Activated CD4-positive, alpha-beta T cell treated with anti-CD3 and anti-CD28 coated beads, Interleukin-2, amount 50 U/mL, for 48 hours (primary cell): ENCODE measurements around the gene SCYGR4.
"Not testable (repeated sequence)": the region's sequence is repeated elsewhere in the genome, so short reads cannot be mapped to it uniquely, and the experiment has no call there.

ENCODE experiments used
- DNase-seq, 2 experiments: peaks; one replicate each; pipeline ENCODE4 v3.0.0-alpha.2; 2020

The SCYGR4 gene, protein sequence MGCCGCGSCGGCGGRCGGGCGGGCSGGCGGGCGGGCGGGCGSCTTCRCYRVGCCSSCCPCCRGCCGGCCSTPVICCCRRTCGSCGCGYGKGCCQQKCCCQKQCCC

DNA sequence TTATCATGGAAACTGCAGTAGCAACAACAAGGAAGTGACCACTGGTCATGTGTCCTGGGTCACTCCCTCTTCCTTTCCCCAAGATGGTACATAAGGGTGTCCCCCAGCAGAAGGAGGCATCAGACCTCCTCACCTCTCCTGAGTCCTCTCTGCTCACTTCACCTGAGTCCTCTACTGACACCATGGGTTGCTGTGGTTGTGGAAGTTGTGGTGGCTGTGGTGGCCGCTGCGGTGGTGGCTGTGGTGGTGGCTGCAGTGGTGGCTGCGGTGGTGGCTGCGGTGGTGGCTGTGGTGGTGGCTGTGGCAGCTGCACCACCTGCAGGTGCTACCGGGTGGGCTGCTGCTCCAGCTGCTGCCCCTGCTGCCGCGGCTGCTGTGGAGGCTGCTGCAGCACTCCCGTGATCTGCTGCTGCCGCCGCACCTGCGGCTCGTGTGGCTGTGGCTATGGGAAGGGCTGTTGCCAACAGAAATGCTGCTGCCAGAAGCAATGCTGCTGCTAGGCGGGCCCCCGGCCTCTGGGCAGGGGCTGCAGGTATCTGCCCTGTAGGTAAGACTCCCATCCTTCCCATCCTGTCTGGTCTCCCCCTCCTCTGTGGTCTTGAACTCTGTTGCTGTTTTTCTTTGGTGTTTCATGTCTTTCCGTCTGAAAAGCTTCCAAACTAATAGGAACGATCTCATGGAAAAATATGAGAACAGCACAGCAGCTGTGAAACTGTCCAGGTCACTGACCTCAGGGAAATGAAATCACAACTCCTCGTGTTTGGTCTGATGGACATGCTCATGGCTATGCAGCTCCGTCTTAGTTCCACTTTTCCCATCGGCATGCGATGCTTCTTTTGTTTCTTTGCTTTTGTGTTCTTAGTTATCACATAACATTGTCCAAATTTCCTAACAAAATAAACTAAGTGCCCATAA lies at the start of gene SCYGR4:
Gene SCYGR4, plus strand, starts transcription at position 183 of the 915 bp plus-strand sequence. Its CDS starts 0 bp downstream, at position 183.
- DNase-seq, result no peak

DNA sequence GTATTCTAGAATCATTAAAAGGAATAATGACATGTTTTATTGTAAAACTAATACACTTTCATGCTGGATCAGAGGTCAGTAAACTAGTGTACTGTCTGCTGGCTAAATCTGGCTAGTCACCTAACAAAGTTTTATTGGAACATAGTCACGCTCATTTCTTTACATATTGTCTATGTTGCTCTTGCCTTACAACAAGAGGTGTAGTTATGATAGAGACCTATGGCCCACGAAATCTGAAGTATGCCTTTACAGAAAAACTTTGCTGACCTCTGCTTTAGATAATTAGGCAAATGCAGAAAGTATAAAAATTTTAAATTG lies 48.5 kb upstream of the SCYGR4 start:
- no peak for DNase-seq

DNA sequence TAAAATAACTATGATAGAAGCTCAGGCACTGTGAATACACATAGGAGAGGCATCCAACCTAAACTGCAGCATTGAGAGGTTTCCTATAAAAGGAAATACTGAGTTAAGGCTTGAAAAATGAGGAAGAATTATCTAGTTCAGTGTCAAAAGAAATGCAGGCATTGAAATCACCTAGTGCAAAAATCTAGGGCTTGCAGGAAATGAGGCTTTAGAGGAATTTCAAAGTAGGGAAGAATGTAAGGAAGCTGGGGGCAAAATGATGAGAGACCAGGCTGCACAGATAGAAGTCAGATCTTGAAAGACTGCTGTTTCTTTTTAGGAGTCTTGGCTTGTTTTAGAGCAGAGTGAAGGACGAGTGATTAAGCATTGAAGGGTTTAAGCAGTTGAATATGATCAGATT lies 46.7 kb upstream of the SCYGR4 start:
- no peak for DNase-seq

DNA sequence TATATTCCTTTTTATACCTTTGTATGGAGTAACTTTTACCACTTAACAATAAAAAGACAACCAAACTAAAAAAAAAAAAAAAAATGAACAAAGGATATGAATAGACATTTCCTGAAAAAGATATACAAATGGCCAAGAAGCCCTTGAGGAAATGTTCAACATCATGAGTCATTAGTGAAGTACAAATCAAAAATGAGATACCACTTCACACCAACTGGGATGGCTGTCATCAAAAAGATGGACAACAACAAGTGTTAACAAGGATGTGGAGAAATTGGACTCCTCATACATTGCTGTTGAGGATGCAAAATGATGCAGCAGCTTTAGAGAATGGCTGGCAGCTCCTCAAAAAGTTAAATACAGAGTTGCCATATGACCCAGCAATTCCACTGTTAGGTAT lies 41.2 kb upstream of the SCYGR4 start:
- no peak for DNase-seq

DNA sequence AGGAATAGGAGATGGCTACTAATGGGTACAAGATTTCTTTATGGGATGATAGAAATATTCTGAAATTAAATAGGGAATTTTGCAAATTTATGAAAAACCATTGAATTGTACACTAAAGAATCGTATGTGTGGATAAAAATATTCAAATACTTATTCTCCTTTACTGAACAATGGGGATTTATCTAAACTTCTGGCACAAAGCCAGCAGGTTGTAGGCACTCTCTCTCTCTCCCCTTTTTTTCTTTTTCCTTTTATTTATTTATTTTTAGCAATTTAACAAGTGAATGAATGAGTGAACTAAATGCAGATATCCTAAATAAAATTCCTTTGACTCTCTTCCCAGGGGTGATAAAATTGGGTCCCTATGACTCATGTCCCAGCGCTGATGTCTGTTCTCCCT lies 40.5 kb upstream of the SCYGR4 start:
- DNase-seq, result no peak

DNA sequence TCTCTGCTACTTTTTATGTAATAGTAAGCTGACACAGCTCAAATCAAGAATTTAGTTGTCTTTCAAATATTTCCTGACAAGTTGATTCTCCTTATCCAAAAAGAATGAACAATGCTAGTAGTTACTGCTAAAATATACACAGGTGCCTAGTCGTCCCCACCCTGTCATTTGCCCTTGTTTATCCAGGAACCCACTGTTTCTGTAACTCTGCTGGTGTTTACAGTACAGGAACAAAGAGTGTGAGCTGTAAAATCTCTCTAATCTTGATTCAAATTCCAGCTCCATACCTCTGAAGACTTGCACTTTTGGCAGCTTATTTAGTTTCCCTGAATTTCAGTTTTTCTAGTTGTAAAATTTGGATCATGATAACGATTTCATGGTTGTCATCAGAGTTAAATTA lies 39.7 kb upstream of the SCYGR4 start:
- no peak for DNase-seq

DNA sequence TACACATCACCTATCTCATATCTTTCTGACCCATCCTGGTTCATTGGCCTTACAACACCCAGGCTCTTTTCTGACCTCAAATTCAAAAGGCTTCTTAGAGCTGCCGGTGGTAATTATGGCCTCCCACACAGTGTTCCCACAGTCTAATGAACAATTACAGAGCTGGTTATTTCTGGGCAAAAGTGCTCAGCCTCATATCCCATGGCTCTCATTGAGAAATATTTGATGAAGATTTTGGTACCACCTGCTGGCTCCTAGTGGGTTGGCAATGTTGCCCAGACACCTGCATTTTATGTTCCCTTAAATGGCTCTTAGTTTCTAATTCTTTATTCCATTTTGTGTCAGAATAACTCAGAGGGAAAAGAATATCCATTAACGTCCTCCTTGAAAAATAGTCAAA lies 38.7 kb upstream of the SCYGR4 start:
- DNase-seq, result no peak

DNA sequence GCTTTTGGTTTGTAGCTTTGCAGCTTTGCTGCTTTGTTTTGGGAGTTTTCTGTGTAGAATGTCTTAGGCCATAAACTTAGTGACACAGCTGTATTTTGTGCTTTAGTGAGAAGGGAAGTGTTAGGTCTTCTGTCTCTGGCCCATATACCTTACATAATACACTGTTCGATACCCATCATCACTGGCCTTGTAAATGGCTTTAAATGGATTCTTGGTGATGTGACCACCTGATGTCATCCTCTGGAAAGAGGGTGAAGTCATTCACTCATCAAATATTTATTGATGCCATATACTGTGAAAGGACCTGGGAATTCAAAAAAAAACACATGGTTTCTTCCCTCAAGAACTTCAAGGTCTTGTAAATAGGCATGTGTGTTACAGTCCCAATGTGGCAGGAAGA lies 37.5 kb upstream of the SCYGR4 start:
- no peak for DNase-seq

DNA sequence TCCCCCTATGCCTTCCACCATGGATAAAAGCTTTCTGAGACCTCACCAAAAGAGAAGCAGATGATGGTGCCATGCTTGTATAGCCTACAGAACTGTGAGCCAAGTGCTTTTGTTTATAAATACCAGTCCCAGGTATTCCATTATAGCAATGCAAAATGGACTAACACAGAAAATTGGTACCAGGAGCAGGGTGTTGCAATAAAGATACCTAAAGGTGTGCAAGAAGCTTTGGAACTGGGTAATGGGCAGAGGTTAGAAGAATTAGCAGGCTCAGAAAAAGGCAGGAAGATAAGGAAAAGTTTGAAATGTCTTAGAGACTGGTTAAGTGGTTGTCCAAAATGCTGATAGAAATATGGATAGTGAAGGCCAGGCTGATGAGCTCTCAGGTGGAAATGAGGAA lies 34.9 kb upstream of the SCYGR4 start:
- DNase-seq, result no peak

DNA sequence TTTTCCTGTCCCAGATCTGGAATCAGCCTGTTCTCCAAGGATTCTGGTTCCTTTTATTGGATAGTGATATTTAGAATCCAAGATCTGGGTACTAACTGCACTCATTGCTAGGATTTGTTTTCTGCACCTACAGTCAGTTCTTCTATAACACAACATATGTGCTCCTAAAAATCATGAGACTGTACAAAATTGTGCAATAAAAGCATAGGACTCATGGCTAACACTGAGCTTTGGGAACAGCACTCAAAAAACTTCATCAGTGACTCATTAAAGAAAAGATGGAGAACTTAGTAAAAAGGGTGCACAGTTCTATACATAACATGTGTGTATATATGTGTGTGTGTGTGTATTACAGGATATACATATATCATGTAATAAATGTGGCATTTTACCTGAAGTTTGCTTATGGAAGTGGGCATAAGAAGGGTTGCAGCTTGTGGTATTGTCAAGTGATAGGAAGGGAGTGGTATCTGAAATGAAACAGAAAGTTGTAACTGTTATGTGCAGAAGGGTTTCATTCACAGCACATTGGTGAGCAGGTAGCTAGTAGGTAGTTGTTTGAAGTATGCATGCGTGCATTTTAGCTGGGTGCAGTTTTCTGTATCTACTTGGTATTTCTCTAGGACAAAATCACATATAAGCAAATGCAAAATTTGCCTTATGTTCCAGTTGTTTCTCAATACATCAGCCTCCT lies 24.5 kb upstream of the SCYGR4 start:
- no peak for DNase-seq

DNA sequence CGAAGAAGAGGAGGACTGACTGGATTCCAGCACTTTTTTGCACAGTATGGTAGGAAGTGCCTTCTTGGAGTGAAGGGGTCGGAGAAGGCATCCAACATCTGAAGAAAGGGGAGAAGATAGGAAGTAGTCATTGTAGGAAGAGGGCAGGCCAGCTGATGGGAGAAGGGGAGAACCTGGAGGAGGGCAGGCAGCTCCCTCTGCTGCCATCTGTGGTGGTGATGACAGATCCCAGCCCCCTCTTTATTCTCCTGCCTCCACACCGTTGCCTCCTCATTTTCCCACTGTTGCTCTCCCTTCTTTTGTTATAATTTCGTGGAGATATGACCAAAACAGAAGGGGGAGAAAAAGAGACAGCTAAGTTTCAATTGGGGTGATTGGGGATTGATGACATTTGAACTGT lies 21.5 kb upstream of the SCYGR4 start:
- DNase-seq, result no peak

DNA sequence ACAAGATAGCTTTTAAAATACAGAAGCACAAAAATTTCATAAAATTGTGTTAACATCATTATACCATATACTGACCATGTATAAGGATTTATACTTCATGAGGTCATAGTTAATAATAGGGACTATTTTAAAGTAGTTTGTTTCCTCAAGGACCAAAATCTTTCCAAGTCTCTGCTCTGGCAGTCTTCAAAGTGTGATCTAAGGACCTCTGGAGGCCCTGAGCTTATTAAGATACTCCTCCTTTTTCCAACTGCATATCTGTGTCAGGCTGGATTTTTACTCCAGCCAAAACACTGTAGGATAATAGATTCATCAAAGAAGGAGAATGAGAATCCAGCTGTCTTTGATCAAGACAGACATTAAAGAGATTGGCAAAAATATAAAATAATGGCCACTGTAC lies 20.3 kb upstream of the SCYGR4 start:
- no peak for DNase-seq

DNA sequence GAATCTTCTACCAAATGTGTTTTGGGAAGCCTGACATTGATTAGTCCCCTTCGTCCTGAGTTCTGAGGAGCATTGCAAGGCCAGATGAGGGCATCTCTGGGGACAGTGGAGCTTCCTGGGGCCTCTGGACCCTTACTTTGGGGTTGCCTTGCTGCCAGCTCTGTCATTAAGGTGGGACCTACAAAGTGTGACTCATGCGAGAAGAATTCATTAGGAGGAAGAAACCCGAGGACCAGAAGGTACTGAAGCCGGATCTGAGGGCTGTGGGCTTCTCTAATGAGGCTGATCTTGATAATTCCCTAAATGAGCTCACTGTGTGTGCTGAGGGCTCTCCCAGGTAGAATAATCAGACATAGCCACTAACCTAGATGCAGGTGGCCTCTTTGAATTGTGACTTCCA lies 19.3 kb upstream of the SCYGR4 start:
- no peak for DNase-seq

DNA sequence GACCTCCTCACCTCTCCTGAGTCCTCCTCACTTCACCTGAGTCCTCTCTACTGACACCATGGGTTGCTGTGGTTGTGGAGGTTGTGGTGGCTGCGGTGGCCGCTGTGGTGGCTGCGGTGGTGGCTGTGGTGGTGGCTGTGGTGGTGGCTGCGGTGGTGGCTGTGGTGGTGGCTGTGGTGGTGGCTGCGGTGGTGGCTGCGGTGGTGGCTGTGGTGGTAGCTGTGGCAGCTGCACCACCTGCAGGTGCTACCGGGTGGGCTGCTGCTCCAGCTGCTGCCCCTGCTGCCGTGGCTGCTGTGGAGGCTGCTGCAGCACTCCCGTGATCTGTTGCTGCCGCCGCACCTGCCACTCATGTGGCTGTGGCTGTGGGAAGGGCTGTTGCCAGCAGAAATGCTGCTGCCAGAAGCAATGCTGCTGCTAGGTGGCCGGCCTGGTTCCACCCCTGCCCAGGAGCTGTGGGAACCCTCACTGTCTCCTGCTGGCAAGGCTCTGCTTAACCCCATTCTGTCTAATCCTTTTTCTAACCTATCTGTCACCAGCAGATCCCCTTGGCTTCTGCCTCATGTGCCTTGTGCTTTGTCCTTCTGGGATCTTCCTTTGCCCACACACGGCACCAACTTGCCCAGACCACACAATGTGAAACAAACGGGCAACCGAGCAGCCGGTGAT lies 18.3 kb upstream of the SCYGR4 start, which contains the start of gene SCYGR2:
Gene SCYGR2, plus strand, starts transcription at position 59 of the 669 bp plus-strand sequence. Its CDS starts 0 bp downstream, at position 59.
- DNase-seq, result not testable (repeated sequence)

DNA sequence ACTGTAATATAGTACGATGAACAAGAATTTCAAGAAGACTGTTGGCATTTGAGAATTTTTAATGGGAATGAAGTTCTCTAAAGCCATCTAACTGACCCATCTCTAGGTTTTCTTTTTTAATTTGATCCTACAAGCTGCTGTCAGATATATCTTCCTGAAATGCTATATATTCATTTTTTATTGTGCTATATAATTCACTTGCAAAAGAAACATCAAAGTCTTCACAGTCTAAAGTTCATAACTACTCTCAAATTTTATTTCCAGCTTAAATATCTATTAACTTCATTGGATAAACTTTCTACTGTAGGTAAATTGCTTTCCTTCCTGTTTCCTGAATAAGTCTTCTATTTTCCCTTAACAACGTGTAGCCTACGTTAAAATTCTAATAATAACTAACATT lies 14.9 kb upstream of the SCYGR4 start:
- DNase-seq, result no peak

DNA sequence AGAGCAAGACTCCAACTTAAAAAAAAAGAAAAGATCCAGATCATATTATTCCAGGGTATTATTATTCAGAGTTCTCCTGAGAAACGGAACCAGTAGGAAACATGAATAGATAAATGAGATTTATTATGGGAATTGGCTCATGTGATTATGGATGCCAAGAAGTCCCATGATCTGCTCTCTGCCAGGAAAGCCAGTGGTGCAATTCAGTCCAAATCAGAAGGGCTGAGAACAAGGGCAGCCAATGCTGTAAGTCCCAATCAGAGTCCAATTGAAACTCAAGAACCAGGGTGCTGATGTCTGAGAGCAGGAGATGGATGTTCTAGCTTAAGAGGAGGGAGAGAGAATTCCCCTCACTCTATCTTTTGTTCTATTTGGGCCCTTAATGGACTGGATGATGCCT lies 10.8 kb upstream of the SCYGR4 start:
- no peak for DNase-seq

DNA sequence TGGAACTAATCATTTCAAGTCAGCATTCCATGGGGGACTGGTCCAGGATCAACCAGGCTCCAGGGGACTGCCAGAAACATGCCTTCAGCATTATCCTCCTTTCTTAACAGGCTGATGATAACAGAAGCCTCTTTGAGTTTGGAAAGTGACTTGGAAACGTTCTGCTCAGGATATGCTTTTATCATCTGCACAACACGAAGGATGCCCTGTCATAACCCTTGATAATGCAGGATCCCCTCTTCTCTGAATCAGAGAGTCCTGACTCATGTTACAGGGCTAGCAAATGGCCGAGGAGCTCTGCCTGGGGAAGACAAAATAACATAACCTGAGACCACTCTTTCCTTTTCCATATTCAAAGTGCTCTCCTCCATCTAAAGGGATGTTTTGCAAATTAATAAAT lies 9.4 kb upstream of the SCYGR4 start:
- DNase-seq, result no peak

DNA sequence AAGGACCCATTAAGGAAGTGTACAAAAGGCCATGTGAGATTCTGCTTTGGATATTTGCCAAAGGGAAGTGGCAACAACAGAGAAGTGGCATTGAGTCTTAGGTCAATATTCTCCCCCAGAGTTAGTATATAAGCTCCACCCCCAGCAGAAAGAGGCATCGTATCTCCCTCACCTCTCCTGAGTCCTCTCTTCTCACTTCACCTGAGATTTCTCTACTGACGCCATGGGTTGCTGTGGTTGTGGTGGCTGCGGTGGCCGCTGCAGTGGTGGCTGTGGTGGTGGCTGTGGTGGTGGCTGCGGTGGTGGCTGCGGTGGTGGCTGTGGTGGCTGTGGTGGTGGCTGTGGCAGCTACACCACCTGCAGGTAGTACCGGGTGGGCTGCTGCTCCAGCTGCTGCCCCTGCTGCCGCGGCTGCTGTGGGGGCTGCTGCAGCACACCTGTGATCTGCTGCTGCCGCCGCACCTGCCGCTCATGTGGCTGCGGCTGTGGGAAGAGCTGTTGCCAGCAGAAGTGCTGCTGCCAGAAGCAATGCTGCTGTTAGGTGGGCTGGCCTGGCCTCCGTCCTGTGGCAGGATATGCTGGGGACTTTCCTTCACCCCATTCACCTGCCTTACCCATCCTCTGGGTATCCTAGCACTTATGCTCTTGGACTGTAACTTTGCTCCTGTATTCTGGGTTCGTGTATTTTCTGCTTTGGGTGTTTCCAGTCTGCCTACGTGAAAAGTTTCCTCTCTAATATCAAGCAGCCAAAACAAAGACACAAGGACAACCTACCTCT lies 8.5 kb upstream of the SCYGR4 start:
- peak; percentile 6 to 7 for DNase-seq

DNA sequence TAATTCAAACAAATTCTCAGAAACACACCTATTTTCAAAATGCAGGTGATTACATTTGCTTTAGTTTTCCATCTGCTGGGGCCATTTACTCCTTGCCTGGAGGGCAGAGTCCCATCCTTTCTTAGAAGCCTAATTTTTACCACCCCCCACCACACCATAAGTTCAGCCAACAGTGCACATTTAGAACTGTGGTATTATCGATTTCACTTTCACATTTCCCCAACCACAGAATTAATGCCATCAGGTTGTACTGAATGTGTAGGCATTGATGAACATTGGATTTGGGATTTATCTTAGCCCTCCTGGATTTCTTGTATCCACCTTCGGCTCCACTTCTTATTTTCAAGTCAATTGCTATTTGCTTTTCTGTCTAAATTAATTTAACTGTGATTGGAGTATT lies 7.2 kb upstream of the SCYGR4 start:
- no peak for DNase-seq

DNA sequence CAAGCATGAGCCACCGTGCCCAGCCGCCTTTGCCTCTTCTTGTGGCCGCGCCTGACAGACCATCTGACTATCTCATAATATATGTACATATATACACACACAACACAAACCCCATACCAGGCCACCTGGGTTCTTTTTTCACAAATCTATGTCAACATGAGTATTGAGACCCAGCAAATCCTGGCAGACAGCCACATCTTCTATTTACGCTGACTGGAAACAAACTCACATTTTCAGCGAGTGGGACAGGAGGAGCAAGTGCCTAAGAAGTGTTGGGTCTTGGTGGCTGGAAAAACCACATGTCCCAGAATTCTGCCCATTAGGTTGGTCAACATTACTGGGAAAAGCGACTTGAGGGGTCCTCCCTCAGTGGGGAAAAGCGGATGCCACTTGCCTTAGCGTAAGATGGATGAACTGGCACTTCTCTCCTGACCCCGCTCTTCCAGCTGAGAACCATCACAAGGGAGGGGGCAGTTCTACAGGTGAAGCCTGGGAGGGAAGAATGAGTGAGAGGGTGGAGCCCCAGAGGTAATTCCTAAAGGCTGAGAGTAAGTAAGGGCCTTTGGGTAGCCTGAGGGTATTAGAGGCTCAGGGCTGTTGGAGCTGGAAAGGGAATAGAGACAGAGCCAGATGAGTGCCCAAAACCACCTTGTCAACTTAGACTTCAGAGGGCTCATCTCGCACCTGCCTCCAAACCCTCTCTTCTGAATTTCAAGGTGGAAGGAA lies 4.6 kb upstream of the SCYGR4 start:
- DNase-seq, result no peak

DNA sequence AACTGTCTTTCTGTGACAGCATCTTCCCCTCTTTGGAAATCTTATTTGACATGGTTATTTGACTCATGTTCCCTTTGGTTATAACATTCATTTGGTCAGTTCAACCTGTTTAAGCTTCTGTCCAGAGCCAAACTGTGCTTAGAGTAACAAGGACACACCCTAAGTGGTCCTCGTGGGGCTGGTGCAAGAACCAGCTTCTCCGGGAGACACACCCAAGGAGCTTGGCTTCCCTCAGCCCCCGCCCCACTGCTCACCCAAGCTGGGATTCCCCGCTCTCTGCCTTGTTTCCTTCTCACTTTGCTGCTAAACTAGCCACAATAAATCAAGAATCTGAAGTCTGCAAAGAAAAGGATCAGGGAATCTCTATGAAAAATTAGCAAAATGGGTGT lies 4.0 kb upstream of the SCYGR4 start:
- no peak for DNase-seq

DNA sequence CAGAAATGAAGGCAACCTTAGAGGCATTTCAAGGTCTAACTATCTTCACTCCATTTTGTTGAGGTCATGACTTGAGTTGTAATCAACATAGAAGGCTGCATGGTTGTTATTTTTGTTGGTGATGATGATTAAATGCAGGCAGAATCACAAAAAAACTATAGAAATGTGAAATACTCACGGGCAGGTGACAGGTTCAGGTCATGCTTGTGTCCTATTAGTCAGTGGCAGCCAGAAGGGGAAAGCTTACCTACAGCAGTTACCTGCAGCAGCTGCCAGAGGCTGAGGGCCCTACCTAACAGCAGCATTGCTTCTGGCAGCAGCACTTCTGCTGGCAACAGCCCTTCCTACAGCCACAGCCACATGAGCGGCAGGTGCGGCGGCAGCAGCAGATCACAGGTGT lies 3.1 kb upstream of the SCYGR4 start:
- DNase-seq, result no peak
